SK-N-SH treated with all-trans-retinoic acid at 6 μM for 48 hours (cell line): ENCODE results near the gene CALCOCO2.

ENCODE experiments used
- ATAC-seq: fragments of 200-7000 bp; cut with Tn5 transposase; 3 replicates; pipeline ENCODE4 v1.9.1; 2020; ENCODE audit warnings: mild to moderate bottlenecking, moderate library complexity
- ARNTL ChIP-seq: fragments of 450-650 bp; formaldehyde crosslinking; IDR thresholded peaks from 2 replicates; pipeline ENCODE4 v1.5.0; 2020; ENCODE audit warnings: low read depth, mild to moderate bottlenecking, moderate library complexity, borderline replicate concordance
- CSDC2 ChIP-seq: fragments of 250-450 bp; sonication (Bioruptor Pico); IDR thresholded peaks from 2 replicates; pipeline ENCODE4 v1.5.0; 2020; ENCODE audit warnings: mild to moderate bottlenecking, moderate library complexity
- ESRRG ChIP-seq: fragments of 250-450 bp; sonication (Bioruptor Pico); IDR thresholded peaks from 2 replicates; pipeline ENCODE4 v1.6.1; 2021; ENCODE audit warnings: mild to moderate bottlenecking
- GLIS3 ChIP-seq: fragments of 250-450 bp; sonication (Bioruptor Pico); IDR thresholded peaks from 2 replicates; pipeline ENCODE4 v1.5.0; 2020; ENCODE audit warnings: mild to moderate bottlenecking, moderate library complexity
- ISL1 ChIP-seq: fragments of 250-450 bp; sonication (Bioruptor Pico); IDR thresholded peaks from 2 replicates; pipeline ENCODE4 v2.1.2; 2022; ENCODE audit warnings: mild to moderate bottlenecking, moderate library complexity
- OSR1 ChIP-seq: fragments of 250-450 bp; sonication (Bioruptor Pico); IDR thresholded peaks from 2 replicates; pipeline ENCODE4 v1.8.0; 2022; ENCODE audit warnings: moderate library complexity, mild to moderate bottlenecking, inconsistent platforms
- PATZ1 ChIP-seq: fragments of 250-450 bp; sonication (Bioruptor Pico); IDR thresholded peaks from 2 replicates; pipeline ENCODE4 v1.8.0; 2020; ENCODE audit warnings: mild to moderate bottlenecking, moderate library complexity, borderline replicate concordance
- POU6F1 ChIP-seq: fragments of 250-450 bp; sonication (Bioruptor Pico); IDR thresholded peaks from 2 replicates; pipeline ENCODE4 v1.8.0; 2021; ENCODE audit warnings: low read depth, mild to moderate bottlenecking, moderate library complexity, borderline replicate concordance
- PPARA ChIP-seq: fragments of 250-450 bp; sonication (Bioruptor Pico); IDR thresholded peaks from 2 replicates; pipeline ENCODE4 v1.5.0; 2020; ENCODE audit warnings: mild to moderate bottlenecking, borderline replicate concordance
- RARB ChIP-seq: fragments of 250-450 bp; sonication (Bioruptor Pico); IDR thresholded peaks from 2 replicates; pipeline ENCODE4 v1.8.0; 2021; ENCODE audit warnings: mild to moderate bottlenecking, moderate library complexity
- SNAI2 ChIP-seq: fragments of 250-450 bp; sonication (Bioruptor Pico); IDR thresholded peaks from 2 replicates; pipeline ENCODE4 v1.5.0; 2020; ENCODE audit warnings: mild to moderate bottlenecking, moderate library complexity
- TCF4 ChIP-seq: fragments of 250-450 bp; sonication (Bioruptor Pico); IDR thresholded peaks from 2 replicates; pipeline ENCODE4 v1.8.0; 2021; ENCODE audit warnings: mild to moderate bottlenecking, moderate library complexity, borderline replicate concordance
- TOX ChIP-seq: fragments of 250-450 bp; sonication (Bioruptor Pico); IDR thresholded peaks from 2 replicates; pipeline ENCODE4 v1.8.0; 2021; ENCODE audit warnings: mild to moderate bottlenecking, moderate library complexity, borderline replicate concordance
- ZC3H10 ChIP-seq: fragments of 250-450 bp; sonication (Bioruptor Pico); IDR thresholded peaks from 2 replicates; pipeline ENCODE4 v1.5.1; 2021; ENCODE audit warnings: mild to moderate bottlenecking, moderate library complexity
- ZFP3 ChIP-seq: fragments of 250-450 bp; sonication (Bioruptor Pico); IDR thresholded peaks from 2 replicates; pipeline ENCODE4 v1.5.0; 2020; ENCODE audit warnings: mild to moderate bottlenecking, moderate library complexity
- ZNF8 ChIP-seq: fragments of 450-650 bp; formaldehyde crosslinking; IDR thresholded peaks from 2 replicates; pipeline ENCODE4 v1.5.0; 2020; ENCODE audit warnings: mild to moderate bottlenecking, moderate library complexity
- TF ChIP-seq, protein P1 (sequence below): fragments of 250-450 bp; sonication (Bioruptor Pico); IDR thresholded peaks from 2 replicates; pipeline ENCODE4 v1.5.0; 2020; ENCODE audit warnings: mild to moderate bottlenecking, moderate library complexity
- TF ChIP-seq, protein P2 (sequence below): fragments of 250-450 bp; sonication (Bioruptor Pico); IDR thresholded peaks from 2 replicates; pipeline ENCODE4 v1.5.1; 2020; ENCODE audit warnings: low read depth, mild to moderate bottlenecking, moderate library complexity

Gene CALCOCO2

GRCh38 chr17:48878920-48879898 lies 48.4 kb downstream of the CALCOCO2 start:
- TF ChIP-seq ZFP3 (peak; percentile 93), TCF4 (CRISPR knock-in tag) (no peak)
- peak; percentile 90 for ATAC-seq

DNA sequence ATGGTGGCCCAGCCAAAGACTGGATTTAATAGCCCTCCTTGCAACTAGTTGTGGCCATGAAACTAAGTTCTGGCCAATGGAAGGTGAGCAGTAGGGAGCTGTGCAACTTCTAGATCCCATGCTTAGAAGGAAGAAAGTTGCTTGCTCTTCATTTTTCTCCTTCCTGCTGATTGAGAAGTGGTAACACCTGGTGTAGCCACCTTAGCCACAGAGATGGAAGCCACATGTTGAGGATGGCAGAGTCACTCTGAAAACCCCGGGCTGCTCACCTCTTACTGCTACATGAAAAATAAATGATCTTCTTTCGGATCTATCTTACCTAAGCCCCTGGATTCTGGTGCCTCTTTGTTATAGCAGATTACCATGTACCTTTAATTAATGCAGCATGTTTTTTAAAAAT lies 51.4 kb downstream of the CALCOCO2 start:
- no peak for TF ChIP-seq ARNTL
- TF ChIP-seq ZNF8 (CRISPR knock-in tag): no peak
- no peak for TF ChIP-seq PATZ1
- TF ChIP-seq SNAI2 (CRISPR knock-in tag): no peak
- no peak for TF ChIP-seq OSR1 (CRISPR knock-in tag)
- TF ChIP-seq, protein P1, sequence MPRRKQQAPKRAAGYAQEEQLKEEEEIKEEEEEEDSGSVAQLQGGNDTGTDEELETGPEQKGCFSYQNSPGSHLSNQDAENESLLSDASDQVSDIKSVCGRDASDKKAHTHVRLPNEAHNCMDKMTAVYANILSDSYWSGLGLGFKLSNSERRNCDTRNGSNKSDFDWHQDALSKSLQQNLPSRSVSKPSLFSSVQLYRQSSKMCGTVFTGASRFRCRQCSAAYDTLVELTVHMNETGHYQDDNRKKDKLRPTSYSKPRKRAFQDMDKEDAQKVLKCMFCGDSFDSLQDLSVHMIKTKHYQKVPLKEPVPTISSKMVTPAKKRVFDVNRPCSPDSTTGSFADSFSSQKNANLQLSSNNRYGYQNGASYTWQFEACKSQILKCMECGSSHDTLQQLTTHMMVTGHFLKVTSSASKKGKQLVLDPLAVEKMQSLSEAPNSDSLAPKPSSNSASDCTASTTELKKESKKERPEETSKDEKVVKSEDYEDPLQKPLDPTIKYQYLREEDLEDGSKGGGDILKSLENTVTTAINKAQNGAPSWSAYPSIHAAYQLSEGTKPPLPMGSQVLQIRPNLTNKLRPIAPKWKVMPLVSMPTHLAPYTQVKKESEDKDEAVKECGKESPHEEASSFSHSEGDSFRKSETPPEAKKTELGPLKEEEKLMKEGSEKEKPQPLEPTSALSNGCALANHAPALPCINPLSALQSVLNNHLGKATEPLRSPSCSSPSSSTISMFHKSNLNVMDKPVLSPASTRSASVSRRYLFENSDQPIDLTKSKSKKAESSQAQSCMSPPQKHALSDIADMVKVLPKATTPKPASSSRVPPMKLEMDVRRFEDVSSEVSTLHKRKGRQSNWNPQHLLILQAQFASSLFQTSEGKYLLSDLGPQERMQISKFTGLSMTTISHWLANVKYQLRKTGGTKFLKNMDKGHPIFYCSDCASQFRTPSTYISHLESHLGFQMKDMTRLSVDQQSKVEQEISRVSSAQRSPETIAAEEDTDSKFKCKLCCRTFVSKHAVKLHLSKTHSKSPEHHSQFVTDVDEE (CRISPR knock-in tag): no peak
- TF ChIP-seq, all 23 proteins: peak for 0
- ATAC-seq: no peak

DNA sequence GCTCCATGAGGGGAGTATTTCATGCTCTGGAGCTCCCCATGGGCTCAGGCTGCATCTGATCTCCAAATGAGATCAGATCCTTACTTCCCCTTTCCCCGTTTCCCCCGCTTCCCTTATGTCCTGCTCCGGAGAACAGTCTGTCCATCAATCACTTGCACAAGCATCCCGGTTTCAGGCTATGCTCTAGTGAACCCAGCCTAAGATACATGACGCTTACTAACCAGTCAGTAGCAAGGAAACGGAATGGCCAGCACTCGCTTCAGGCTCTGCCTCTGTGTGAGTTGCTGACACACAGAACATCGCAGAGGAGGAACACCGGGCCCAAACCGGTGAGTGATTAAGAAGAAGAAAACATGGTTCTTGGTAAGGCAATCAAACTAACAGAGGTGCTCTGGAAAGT lies 52.3 kb downstream of the CALCOCO2 start:
- ATAC-seq: no peak
- no peak for TF ChIP-seq GLIS3
- no peak for TF ChIP-seq RARB (CRISPR knock-in tag)
- TF ChIP-seq POU6F1 (CRISPR knock-in tag): no peak
- TF ChIP-seq, protein P2, sequence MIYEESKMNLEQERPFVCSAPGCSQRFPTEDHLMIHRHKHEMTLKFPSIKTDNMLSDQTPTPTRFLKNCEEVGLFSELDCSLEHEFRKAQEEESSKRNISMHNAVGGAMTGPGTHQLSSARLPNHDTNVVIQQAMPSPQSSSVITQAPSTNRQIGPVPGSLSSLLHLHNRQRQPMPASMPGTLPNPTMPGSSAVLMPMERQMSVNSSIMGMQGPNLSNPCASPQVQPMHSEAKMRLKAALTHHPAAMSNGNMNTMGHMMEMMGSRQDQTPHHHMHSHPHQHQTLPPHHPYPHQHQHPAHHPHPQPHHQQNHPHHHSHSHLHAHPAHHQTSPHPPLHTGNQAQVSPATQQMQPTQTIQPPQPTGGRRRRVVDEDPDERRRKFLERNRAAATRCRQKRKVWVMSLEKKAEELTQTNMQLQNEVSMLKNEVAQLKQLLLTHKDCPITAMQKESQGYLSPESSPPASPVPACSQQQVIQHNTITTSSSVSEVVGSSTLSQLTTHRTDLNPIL (CRISPR knock-in tag): no peak
- TF ChIP-seq SNAI2 (CRISPR knock-in tag): no peak
- no peak for TF ChIP-seq ESRRG (CRISPR knock-in tag)
- TF ChIP-seq TOX (CRISPR knock-in tag): no peak
- no peak for TF ChIP-seq ZNF8 (CRISPR knock-in tag)
- no peak for TF ChIP-seq PPARA (CRISPR knock-in tag)
- TF ChIP-seq ZC3H10: no peak
- no peak for TF ChIP-seq ISL1 (CRISPR knock-in tag)
- TF ChIP-seq CSDC2 (CRISPR knock-in tag): no peak
- TF ChIP-seq PATZ1: no peak

GRCh38 chr17:48890086-48890485 lies 59.3 kb downstream of the CALCOCO2 start:
- TF ChIP-seq ZNF8 (CRISPR knock-in tag): no peak
- TF ChIP-seq, all 23 proteins: peak for 0
- no peak for ATAC-seq
